ENCODE measurements around the gene THSD4. TPM values are rescaled to one million over a fixed set of nuclear protein-coding genes. Genes with fewer than 3 reads are reported as not detected.

Gene THSD4
- total RNA-seq, 1 donor from 2014 or later: 151 TPM

DNA sequence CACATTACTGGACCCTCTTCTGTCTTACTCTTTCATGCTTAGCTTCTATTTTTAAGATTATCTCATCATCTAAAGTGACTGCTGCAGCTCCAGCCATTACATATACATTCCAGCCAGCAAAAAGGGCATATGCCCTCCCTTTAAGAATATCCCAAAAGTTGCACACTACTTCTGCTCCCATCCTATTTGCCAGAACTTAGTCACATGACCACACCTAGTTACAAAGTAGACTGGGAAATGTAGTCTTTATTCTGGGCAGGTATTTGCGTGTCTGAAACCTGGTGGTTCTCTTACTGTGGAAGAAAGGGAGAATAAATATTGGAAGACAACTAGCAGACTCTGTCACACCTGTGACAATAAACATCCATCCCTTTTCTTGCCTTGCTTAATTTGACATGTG lies 353.4 kb downstream of the THSD4 start:
- H3K9me3 ChIP-seq: no peaks in the 10 kb centered on the region
- no peaks in the 10 kb centered on the region for H3K36me3 ChIP-seq
- H3K27me3 ChIP-seq: no peaks in the 10 kb centered on the region
- H3K27ac ChIP-seq: no peak overlapping the region
- TF ChIP-seq, protein P1, sequence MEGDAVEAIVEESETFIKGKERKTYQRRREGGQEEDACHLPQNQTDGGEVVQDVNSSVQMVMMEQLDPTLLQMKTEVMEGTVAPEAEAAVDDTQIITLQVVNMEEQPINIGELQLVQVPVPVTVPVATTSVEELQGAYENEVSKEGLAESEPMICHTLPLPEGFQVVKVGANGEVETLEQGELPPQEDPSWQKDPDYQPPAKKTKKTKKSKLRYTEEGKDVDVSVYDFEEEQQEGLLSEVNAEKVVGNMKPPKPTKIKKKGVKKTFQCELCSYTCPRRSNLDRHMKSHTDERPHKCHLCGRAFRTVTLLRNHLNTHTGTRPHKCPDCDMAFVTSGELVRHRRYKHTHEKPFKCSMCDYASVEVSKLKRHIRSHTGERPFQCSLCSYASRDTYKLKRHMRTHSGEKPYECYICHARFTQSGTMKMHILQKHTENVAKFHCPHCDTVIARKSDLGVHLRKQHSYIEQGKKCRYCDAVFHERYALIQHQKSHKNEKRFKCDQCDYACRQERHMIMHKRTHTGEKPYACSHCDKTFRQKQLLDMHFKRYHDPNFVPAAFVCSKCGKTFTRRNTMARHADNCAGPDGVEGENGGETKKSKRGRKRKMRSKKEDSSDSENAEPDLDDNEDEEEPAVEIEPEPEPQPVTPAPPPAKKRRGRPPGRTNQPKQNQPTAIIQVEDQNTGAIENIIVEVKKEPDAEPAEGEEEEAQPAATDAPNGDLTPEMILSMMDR (IDR thresholded peaks at IDR 0.05): no peak
- no peak overlapping the region for H3K4me3 ChIP-seq
- no peaks in the 10 kb centered on the region for H3K4me1 ChIP-seq
- intact Hi-C loops (cut with DNase I): no loop called here
- no peak for DNase-seq (ENCODE audit: low spot score in 2 of 2)

- no peak for DNase-seq (ENCODE audit: low spot score in 2 of 2)
- H3K4me1 ChIP-seq: no peaks in the 10 kb centered on the region
- no peak overlapping the region for H3K27ac ChIP-seq
- no peaks in the 10 kb centered on the region for H3K9me3 ChIP-seq
- H3K36me3 ChIP-seq: no peaks in the 10 kb centered on the region
- H3K27me3 ChIP-seq: no peaks in the 10 kb centered on the region
- intact Hi-C loops (cut with DNase I): no loop called here
- H3K4me3 ChIP-seq: no peak overlapping the region
- TF ChIP-seq, protein P1 (IDR thresholded peaks at IDR 0.05): no peak
Measured at GRCh38 chr15:71469413-71469812, 354.1 kb downstream of the THSD4 start.

DNA sequence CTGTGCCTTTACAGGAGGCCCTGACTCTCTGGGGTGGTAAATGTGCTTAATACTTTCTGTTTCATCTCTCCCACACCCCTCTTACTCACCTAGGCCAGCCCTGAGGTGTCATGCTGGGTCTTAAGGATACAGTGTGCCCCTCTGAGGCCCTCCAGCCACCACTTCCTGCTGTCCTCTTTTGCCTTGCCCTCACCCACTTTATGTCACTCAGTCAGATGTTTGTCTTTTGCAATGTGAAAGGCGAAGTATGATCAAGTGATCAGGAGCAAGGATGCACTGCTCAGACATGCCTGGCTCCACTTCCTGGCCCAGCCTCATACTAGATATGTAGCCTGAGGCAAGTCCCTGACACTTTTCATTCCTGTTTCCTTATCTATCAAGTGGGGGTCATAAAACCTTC lies 356.1 kb downstream of the THSD4 start:
- DNase-seq (ENCODE audit: low spot score in 2 of 2): no peak
- intact Hi-C loops (cut with DNase I): no loop called here
- TF ChIP-seq, protein P1 (IDR thresholded peaks at IDR 0.05): no peak

DNA sequence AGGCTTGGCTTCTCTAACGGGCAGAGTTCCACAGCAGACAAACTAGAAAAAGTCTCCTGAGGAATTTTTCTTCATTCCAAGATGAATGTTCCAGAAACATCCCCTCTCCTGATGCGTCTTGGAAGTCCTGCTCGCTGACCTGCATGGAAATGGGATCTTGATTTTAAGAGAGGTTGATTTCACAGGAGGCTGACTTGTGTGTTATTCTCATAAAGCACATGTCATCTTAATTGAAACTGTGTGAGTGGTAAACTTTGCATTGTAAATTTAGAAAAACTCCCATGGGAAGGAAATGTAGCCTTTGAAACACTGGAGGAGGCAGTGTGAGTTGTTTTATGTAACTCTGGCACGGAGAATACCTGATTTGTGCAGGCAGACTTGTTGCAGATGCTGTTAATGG lies 357.3 kb downstream of the THSD4 start:
- H3K4me3 ChIP-seq: no peak overlapping the region
- H3K9me3 ChIP-seq: no peaks in the 10 kb centered on the region
- peaks cover 0 to under 1% of the 10 kb centered on the region in 2 donors for H3K4me1 ChIP-seq
- TF ChIP-seq, protein P1 (IDR thresholded peaks at IDR 0.05): no peak
- H3K36me3 ChIP-seq: no peaks in the 10 kb centered on the region
- no peaks in the 10 kb centered on the region for H3K27me3 ChIP-seq
- H3K27ac ChIP-seq: no peak overlapping the region
- DNase-seq (ENCODE audit: low spot score in 2 of 2): no peak
- intact Hi-C loops (cut with DNase I): no loop called here

More for the DNA sequence above, 356.1 kb downstream of the THSD4 start:
- no peak overlapping the region for H3K4me3 ChIP-seq
- H3K4me1 ChIP-seq: no peaks in the 10 kb centered on the region
- no peaks in the 10 kb centered on the region for H3K9me3 ChIP-seq
- H3K27ac ChIP-seq: no peak overlapping the region
- H3K36me3 ChIP-seq: no peaks in the 10 kb centered on the region
- H3K27me3 ChIP-seq: no peaks in the 10 kb centered on the region

DNA sequence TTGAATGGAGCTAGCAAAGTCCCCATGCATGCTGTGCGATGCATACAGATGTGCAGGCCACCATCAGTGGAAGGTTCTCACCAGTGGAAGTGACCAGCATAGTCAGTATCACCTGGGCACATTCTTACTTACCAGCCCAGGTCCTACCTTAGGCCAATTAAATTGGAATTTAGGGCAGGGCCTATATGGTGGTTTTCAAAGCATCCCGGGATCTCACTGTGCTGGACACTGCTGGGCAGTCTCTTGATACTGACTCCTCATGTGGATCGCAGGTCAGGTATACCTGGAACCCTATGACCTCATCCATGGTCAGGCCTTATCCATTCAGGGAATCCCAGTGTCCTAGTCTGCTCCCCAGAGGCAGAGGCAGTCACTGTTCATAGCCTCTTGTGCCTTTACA lies 358.5 kb downstream of the THSD4 start:
- no peaks in the 10 kb centered on the region for H3K36me3 ChIP-seq
- intact Hi-C loops (cut with DNase I): no loop called here
- peaks cover 0 to 4% of the 10 kb centered on the region in 2 donors for H3K4me1 ChIP-seq
- H3K9me3 ChIP-seq: no peaks in the 10 kb centered on the region
- DNase-seq (ENCODE audit: low spot score in 2 of 2): no peak
- H3K4me3 ChIP-seq: no peak overlapping the region
- no peak overlapping the region for H3K27ac ChIP-seq
- TF ChIP-seq, protein P1 (IDR thresholded peaks at IDR 0.05): no peak
- no peaks in the 10 kb centered on the region for H3K27me3 ChIP-seq

DNA sequence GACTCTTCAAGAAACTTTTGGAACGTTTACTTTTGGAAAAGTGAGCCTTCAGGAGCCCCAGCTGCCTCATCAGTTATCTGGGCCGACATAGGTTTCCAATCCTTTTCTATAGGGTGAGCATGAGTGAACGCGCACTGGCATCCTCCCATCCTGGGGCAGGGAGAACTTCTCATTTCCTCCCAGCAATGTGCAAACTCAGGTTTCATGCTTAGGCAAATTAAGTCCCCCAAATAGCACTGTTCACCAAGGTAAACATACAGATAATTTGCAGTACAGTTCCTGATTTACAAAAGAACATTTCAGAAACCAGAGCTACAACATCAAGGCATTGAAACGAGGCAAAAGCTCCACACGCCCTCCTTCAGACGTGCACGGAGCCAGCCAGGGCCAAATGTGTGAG lies 361.6 kb downstream of the THSD4 start:
- Histone ChIP-seq H3K36me3 (no peaks in the 10 kb centered on the region), H3K27ac (no peak overlapping the region), H3K9me3 (no peaks in the 10 kb centered on the region), H3K4me3 (no peak overlapping the region), H3K4me1 (peaks cover 0 to 4% of the 10 kb centered on the region in 2 donors), H3K27me3 (no peaks in the 10 kb centered on the region)
- no peak for DNase-seq (ENCODE audit: low spot score in 2 of 2)
- TF ChIP-seq, protein P1 (IDR thresholded peaks at IDR 0.05): no peak
- intact Hi-C loops (cut with DNase I): no loop called here

Data from ascending aorta (tissue), 2 donors.